HG03159 (cell line): ENCODE results near the gene TPPP3.
"Not testable (repeated sequence)": the region's sequence is repeated elsewhere in the genome, so short reads cannot be mapped to it uniquely, and the experiment has no call there.

ENCODE experiments used
- ATAC-seq: cut with Tn5 transposase; IDR thresholded peaks from one replicate; pipeline ENCODE4 v1.9.1; 2021; ENCODE audit warnings: mild to moderate bottlenecking, moderate library complexity; ENCODE audit not compliant: unreplicated experiment

Gene TPPP3

GRCh38 chr16:67391424-67392300, 1.6 kb downstream of the TPPP3 start:
- ATAC-seq = no peak

- no peak for ATAC-seq
These were observed 2.4 kb downstream of the TPPP3 start for GRCh38 chr16:67390816-67391423.

GRCh38 chr16:67389911-67390815, 3.1 kb downstream of the TPPP3 start:
- ATAC-seq = no peak

GRCh38 chr16:67388591-67388990, 4.7 kb downstream of the TPPP3 start:
- no peak for ATAC-seq

DNA sequence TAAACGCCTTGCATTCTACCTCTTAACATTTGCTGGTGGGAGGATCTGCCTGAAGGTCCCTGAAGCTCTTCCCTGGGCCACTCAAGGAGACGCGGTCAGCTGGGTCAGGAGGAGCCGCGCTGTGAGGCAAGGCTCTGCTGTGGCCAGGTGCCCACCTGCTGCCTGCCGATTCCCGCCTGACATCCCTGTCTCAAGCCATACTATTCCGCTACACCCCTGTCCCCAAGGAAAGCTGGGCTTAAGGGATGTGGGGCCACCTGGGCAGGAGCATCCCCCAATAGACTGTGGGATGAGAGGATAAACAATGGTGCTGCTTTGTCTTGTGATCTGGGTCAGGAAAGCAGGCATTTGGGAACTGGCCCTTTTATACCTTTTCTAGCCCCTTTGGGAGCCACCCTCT, 5.1 kb downstream of the TPPP3 start:
- ATAC-seq = no peak

DNA sequence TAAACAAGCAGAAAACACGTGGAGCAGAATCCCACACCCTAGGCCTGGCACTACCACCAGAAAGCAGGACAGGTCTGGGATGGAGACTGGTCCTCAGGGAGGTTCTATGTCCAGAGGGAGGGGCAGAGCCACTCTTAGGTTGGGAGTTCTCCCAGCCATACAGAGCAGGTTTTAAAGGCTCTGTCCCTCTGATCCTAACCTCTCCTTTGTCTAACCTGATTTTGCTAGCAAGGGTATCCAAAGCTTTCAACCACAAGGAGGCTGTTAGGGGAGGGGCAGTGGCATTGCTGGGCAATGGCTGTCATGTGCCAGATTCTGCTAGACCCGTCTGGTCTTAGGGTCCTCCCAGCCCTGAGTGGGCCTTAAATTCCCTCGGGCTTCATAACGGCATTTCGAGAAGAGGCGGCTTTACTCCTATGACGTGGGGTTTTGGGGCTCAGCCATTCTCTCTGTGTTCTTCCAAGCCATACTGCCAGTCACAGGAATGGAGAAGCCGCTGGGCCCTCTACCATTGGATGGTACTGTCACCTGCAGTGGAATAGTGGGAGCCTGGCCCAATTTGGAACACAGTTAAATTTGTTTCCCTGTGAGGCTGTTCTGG, 5.7 kb downstream of the TPPP3 start:
- ATAC-seq = no peak

DNA sequence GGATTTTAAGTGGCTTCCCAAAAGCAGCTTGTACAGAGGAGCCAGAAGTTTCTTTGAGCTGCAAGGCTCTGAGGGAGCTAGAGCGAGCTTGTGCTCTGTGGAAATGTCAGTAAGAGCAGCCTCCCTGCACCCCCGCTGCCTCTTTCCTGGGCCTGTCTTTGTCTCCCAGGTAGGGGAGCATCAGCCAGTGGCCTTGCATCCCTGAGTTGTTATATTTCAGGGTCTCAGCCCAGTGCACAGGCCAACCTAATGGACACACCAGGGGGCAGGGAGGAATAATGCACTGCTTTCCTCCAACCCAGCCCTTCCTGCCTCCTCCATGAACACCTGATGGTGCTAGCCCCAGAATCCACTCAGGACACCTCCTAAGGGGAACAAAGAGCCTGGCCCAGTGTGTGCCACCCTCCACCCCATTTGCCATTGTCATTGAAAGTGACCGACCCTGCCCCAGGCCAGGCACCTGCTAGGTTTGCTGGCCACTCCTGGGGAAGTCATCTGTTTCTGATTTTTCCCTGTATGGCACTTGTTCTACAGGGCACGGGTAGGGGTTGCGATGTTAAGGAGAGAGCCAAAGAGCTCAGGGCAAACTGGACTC, 6.3 kb downstream of the TPPP3 start:
- ATAC-seq = no peak

- no peak for ATAC-seq
These were observed 8.4 kb downstream of the TPPP3 start for GRCh38 chr16:67384778-67385510.

GRCh38 chr16:67383284-67383683, 10.0 kb downstream of the TPPP3 start:
- no peak for ATAC-seq

GRCh38 chr16:67378642-67379041, 14.7 kb downstream of the TPPP3 start:
- no peak for ATAC-seq

- not testable (repeated sequence) for ATAC-seq
These were observed 17.3 kb downstream of the TPPP3 start for GRCh38 chr16:67376012-67376411.

GRCh38 chr16:67372664-67373063, 20.6 kb downstream of the TPPP3 start:
- ATAC-seq = no peak

GRCh38 chr16:67370661-67371060, 22.6 kb downstream of the TPPP3 start:
- ATAC-seq = no peak

DNA sequence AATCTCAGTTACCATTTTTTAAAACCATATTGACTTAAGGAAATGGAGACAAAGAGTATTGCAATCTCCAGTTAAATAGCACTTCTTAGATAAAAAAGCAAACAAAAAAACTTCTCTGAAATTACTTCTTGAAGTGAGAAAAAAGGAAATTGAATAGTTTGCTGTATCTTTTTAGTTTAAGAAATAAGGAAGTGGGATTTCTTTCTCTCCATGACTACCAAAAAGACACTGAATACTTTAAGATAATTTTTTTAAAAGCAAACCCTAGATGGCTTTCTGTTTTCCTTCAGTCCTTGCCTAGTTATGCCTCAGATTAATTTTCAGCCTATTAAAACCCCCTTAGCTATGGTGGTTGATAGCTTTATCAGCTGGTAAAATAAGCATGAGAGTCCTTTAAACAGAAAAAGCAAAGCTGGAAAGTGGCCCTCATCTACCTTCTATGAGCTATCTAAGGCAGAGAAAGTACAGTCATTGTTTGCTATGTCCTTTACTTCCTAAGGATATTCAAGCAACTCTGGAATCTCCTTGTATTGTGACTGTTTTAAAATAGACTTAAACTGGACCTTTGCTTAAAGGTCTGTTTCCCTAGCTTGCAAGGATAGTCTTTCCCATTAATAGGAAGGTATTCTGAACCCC, 28.6 kb downstream of the TPPP3 start:
- ATAC-seq = no peak

DNA sequence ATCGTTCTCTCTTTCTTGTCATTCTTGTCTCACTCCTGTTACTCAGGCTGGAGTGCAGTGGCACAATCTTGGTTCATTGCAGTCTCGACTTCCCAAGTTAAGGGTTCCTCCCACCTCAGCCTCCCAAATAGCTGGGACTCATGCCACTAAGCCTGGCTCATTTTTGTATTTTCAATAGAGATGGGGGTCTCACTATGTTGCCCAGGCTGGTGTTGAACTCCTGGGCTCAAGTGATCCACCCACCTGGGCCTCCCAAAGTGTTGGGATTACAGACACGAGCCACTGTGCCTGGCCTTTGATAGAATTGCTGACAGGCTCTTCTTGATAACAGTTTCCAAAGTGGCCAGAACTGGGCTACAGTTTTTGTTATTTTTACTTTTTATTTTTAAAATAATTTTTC, 32.3 kb downstream of the TPPP3 start:
- ATAC-seq = no peak

GRCh38 chr16:67359540-67360269, 33.6 kb downstream of the TPPP3 start:
- not testable (repeated sequence) for ATAC-seq

GRCh38 chr16:67357561-67357960, 35.7 kb downstream of the TPPP3 start:
- no peak for ATAC-seq

DNA sequence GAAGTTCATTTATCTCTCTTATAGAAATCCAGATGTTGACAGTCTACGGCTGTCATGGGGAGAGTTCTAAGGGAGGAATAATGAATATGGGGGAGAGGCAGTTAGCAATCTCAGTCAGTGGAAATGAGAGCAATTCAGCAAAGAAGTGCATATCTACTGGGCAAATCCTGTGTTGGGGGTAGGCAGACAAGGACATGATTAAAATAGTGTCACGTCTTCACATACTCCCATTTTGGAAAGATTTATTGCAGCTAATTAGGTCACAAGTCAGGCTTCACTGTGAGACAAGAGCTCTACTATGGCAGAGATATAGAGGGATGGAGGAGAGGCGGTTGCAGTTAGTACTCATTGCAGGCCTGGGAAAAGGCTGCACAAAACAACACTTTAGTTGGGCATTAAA, 36.9 kb downstream of the TPPP3 start:
- ATAC-seq = no peak

DNA sequence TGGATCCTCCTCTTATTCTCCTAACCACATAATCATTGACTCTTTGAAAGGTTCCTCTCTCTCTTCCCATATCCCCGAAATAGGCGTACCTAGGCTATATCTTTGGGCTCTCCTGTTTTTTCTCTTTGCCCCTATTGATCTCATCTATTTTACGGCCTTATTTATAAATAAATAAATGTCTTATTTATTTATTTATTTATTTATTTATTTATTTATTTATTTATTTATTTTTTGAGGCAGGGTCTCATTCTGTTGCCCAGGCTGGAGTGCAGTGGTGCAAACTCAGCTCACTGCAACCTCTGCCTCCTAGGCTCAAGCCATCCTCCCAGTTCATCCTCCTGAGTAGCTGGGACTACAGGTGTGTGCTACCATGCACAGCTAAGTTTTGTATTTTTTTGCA, 40.8 kb downstream of the TPPP3 start:
- ATAC-seq = not testable (repeated sequence)
